ENCODE measurements around the gene GPN3. TPM values are rescaled to one million over a fixed set of nuclear protein-coding genes. Genes with fewer than 3 reads are reported as not detected.

GPN3 gene
- total RNA-seq (9.9 and 18.6 TPM in 2 replicates), polyA plus RNA-seq (48.7 and 57.8 TPM in 2 replicates)

- Histone ChIP-seq H3K9me3 (ENCODE audit: low read depth) (no peaks in the 10 kb centered on the region), H3K4me3 (peak within 1 kb of the TSS; percentile 83), H3K27ac (peak within 1 kb of the TSS; percentile 88), H3K4me1 (ENCODE audit: low read depth) (peaks cover 6% of the 10 kb centered on the region), H3K27me3 (no peaks in the 10 kb centered on the region), H3K36me3 (peaks cover 6% of the 10 kb centered on the region)
- no peak for TF ChIP-seq CTCF (IDR thresholded peaks at IDR 0.05; ENCODE audit: low read depth, low read length)
- DNase-seq (ENCODE audit: low read depth in 1 of 2, low spot score in 1 of 2) = peak; percentile 99
Measured at GRCh38 chr12:110468214-110469048, at the start of gene GPN3, which contains the start of gene FAM216A. TSS of gene GPN3 (minus strand) at chr12:110468257. CDS start at chr12:110468203, 54 bp downstream. TSS of gene FAM216A (plus strand) at chr12:110468845. CDS start at chr12:110468876, 31 bp downstream.

- Histone ChIP-seq H3K4me3 (no peak overlapping the region), H3K36me3 (no peaks in the 10 kb centered on the region), H3K9me3 (ENCODE audit: low read depth) (no peaks in the 10 kb centered on the region), H3K4me1 (ENCODE audit: low read depth) (no peaks in the 10 kb centered on the region), H3K27ac (no peak overlapping the region), H3K27me3 (no peaks in the 10 kb centered on the region)
- DNase-seq (ENCODE audit: low read depth in 1 of 2, low spot score in 1 of 2) = no peak
- TF ChIP-seq CTCF (IDR thresholded peaks at IDR 0.05; ENCODE audit: low read depth, low read length) = no peak
Measured at GRCh38 chr12:110516995-110517394, 48.9 kb upstream of the GPN3 start.

- no peak for TF ChIP-seq CTCF (IDR thresholded peaks at IDR 0.05; ENCODE audit: low read depth, low read length)
- Histone ChIP-seq H3K4me1 (ENCODE audit: low read depth) (no peaks in the 10 kb centered on the region), H3K27me3 (no peaks in the 10 kb centered on the region), H3K27ac (no peak overlapping the region), H3K36me3 (no peaks in the 10 kb centered on the region), H3K4me3 (no peak overlapping the region), H3K9me3 (ENCODE audit: low read depth) (no peaks in the 10 kb centered on the region)
- no peak for DNase-seq (ENCODE audit: low read depth in 1 of 2, low spot score in 1 of 2)
Measured at GRCh38 chr12:110514363-110514762, 46.3 kb upstream of the GPN3 start.

- no peaks in the 10 kb centered on the region for H3K27me3 ChIP-seq
- no peak for DNase-seq (ENCODE audit: low read depth in 1 of 2, low spot score in 1 of 2)
Measured at GRCh38 chr12:110513842-110514241, 45.8 kb upstream of the GPN3 start.

GRCh38 chr12:110508071-110508586 is 40.1 kb upstream of the GPN3 start:
- Histone ChIP-seq H3K4me1 (ENCODE audit: low read depth) (peaks cover 9% of the 10 kb centered on the region), H3K27me3 (no peaks in the 10 kb centered on the region), H3K4me3 (no peak overlapping the region), H3K36me3 (no peaks in the 10 kb centered on the region), H3K9me3 (ENCODE audit: low read depth) (no peaks in the 10 kb centered on the region), H3K27ac (no peak overlapping the region)
- DNase-seq (ENCODE audit: low read depth in 1 of 2, low spot score in 1 of 2) = no peak
- no peak for TF ChIP-seq CTCF (IDR thresholded peaks at IDR 0.05; ENCODE audit: low read depth, low read length)

More at GRCh38 chr12:110513842-110514241, 45.8 kb upstream of the GPN3 start:
- Histone ChIP-seq H3K27ac (no peak overlapping the region), H3K4me1 (ENCODE audit: low read depth) (no peaks in the 10 kb centered on the region), H3K9me3 (ENCODE audit: low read depth) (no peaks in the 10 kb centered on the region), H3K4me3 (no peak overlapping the region), H3K36me3 (no peaks in the 10 kb centered on the region)
- TF ChIP-seq CTCF (IDR thresholded peaks at IDR 0.05; ENCODE audit: low read depth, low read length) = no peak
